C4-2B (cell line): ENCODE results near the gene SRSF2.

Experiments
- ZFX ChIP-seq: fragments of 450-650 bp; IDR thresholded peaks from 2 replicates; pipeline ENCODE4 v1.6.1; 2017
- TF ChIP-seq, protein P1 (sequence below): fragments of 450-650 bp; conservative IDR thresholded peaks from 2 replicates; pipeline ENCODE4 v1.5.1; 2017; ENCODE audit warnings: mild to moderate bottlenecking

DNA sequence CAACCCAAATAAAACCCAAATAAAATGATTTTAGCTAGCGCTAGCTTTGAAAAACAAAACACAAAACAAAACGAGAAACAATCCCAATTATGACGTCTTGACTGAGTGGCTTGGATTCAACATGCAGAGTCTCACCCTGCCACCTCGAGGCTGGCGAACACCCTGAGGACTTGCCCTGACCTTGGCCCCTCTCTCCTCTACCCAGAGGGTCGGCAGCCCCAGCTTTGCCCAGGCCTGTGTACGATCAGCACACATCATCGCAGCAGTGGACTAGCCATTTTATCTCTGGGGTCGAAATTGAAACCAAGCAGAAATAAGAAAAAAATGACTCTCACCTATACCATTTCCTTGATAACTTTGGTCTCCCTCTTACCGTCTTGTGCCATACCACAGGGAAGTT, 15.7 kb downstream of the SRSF2 start:
- TF ChIP-seq, protein P1, sequence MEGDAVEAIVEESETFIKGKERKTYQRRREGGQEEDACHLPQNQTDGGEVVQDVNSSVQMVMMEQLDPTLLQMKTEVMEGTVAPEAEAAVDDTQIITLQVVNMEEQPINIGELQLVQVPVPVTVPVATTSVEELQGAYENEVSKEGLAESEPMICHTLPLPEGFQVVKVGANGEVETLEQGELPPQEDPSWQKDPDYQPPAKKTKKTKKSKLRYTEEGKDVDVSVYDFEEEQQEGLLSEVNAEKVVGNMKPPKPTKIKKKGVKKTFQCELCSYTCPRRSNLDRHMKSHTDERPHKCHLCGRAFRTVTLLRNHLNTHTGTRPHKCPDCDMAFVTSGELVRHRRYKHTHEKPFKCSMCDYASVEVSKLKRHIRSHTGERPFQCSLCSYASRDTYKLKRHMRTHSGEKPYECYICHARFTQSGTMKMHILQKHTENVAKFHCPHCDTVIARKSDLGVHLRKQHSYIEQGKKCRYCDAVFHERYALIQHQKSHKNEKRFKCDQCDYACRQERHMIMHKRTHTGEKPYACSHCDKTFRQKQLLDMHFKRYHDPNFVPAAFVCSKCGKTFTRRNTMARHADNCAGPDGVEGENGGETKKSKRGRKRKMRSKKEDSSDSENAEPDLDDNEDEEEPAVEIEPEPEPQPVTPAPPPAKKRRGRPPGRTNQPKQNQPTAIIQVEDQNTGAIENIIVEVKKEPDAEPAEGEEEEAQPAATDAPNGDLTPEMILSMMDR: no peak
- no peak for TF ChIP-seq ZFX
